DMS153 treated with DMSO at 0.1 percent for 48 hours (cell line): ENCODE results near the gene C1orf232.

Source experiments
- DNase-seq: peaks from one replicate; lab custom pipeline; 2025; ENCODE audit not compliant: unreplicated experiment; lab: John Stamatoyannopoulos, UW

C1orf232 gene

DNA sequence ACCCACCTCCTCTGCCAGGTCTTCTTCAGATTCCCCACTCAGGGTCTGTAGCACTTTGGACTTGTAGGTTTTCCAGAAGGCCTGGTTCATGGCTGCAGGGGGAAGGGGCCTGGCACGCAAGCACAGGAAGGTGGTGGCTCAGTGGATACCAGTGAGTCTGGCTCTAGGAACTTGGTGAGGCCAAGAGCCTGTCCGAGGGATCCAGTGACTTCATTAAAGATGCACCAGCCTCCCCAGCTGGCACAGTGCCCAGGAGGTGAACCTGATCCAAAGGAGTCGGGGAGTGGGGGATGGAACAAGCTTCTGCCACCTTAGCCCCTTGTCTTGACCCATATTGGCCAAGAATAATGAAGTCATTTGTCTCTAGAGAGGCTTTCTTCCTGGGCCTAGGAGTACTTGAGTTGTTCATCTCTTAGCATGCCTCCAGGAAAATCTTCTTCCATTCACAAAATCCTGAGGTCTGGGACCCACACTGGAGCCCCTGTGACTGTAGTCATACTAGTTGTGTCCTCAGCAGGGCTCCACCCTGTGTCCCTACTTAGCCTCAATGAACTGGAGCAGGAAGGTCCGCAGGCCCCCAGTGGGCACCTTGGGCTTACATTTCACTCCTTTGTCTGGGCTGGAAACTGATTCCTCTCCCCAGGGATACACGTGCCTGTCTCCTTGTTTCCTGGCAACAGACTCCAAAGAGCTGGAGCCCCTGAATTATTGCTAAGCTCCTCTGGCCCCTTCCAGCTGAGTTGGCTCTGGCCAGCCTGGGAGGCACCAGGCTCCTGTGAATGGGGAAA is at the start of gene C1orf232:
C1orf232 (minus strand) TSS at position 554 of the 788 bp plus-strand sequence; CDS start at position 90, 464 bp downstream.
- peak; percentile 60 for DNase-seq

DNA sequence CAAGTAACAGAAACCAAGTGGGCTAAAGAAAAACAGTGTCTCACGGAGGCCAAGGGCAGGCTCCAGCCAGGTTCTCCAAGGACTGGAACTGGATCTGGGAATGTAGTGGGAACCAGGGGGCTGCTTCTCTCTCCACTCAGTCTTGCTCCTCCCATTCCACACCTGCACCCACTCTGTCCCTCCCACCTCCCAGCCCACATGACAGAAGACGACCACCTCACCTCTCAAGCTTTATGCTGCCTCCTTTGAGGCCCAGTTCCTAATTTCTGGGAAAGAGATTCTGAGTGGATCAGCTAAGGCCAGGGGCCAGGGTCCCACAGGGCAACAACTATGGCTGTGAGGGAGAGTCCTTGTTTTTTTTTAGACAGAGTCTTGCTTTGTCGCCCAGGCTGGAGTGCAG is 46.5 kb upstream of the C1orf232 start:
- DNase-seq, result no peak

DNA sequence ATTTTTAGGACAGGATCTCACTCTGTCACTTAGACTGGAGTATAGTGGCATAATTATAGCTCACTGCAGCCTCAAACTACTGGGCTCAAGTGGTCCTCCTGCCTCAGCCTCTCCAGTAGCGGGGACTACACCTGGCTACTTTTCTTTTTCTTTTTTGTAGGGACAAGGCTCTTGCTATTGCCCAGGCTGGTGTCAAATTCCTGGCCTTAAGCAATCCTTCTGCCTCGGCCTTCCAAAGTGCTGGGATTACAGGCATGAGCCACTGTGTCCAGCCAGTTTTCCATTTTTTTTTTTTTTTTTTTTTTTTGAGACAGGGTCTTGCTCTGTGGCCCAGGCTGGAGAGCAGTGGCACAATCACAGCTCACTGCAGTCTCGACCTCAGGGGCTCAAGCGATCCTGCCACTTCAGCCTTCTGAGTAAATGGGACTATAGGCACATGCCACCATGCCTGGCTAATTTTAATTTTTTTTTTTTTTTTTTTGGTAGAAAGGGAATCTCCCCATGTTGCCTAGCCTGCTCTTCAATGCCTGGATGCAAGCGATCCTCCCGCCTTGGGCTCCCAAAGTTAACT is 44.7 kb upstream of the C1orf232 start:
- DNase-seq, result no peak

DNA sequence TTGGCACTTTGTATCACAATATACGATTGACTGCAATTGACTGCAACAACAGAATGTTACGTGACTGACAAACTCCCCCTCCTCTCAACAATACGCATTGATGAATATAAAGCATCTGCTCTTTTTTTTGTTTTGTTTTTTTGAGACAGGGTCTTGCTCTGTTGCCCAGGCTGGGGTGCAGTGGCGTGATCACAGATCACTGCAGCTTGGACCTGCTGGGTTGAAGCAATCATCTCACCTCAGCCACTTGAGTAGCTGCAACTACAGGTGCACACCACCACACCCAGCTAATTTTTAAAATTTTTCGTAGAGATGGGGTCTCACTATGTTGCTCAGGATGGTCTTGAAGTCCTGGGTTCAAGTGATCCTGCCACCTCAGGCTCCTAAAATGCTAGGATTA is 44.0 kb upstream of the C1orf232 start:
- DNase-seq, result no peak

DNA sequence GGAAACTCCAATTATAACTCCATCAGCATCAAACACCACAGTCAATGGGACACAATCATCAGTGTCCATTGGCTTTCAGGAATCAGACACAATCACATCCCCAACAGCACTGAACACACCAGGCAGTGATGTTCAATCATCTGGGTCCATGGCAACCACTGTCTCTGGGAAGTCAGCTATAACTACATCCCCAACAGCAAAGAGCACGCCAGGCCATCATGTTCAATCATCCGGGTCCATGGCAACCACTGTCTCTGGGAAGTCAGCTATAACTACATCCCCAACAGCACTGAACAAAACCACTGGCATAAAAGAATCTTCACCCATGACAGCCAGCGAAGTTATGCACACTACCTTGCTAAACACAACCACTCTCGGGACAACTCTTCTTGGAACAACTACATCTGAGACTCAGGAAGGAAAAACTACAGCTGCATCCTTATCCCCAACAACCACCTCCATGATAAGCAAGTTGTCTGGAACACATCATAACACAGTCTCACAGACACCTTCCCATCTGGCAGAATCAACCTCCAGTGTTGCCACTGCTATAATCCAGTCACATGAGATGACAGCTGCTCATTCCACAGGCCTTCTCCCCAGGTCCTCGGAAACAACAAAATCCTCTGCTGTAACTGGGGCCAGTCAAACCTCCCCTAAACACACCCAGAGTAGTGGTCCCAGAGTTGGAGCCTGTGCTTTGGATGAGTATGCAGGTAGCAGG is 41.5 kb upstream of the C1orf232 start:
- no peak for DNase-seq

DNA sequence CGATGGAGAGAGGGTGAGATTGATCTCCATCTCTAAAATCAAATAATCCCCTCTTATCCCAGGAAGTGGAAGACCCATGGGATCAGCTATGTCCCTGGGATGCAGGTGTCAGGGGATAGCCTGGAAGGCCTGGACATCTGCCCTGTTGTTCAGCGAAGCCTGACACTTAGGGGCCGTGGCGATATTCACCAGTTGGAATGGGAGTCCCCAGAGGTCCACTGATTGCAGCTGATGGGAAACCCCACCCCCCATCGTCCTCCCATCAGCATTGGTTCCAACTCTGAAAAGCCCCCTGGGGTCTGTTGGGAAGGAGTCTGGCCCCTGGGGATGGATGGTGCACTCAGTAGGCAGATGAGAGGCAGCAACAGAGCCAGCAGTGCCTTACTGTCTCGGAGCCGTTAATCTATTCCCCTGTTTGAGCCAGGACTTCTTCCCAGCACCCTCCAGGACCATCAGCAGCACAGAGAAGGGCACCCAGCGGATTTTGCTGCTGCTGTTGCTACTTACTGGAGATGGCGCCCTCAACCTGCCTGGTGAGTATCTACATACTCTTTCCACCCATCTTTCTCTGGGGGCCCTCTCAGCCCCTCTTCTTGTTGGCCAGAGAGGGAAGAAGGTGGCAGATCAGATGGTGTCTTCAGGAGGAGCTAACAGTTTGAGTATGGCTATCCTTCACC is 35.0 kb upstream of the C1orf232 start:
- no peak for DNase-seq

DNA sequence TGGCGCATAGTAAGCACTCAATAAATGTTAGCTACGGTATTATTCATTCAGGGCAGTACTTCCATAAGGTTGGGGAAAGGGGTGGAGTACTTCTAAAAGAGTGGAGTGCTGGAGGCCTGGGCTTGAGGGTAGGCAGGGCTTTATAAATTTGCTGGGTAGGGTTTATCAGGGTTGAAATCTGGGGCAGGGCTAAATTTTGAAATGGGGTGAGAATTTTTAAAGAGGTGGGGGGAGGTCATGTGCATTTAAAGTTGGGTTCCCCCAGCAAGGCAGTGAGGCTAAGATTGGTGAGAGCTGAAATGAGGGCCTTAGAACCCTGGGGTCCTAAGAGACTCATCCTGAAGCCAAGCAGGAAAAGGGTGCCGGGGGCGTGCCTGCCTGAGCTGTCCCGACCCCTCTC is 31.6 kb upstream of the C1orf232 start:
- no peak for DNase-seq

DNA sequence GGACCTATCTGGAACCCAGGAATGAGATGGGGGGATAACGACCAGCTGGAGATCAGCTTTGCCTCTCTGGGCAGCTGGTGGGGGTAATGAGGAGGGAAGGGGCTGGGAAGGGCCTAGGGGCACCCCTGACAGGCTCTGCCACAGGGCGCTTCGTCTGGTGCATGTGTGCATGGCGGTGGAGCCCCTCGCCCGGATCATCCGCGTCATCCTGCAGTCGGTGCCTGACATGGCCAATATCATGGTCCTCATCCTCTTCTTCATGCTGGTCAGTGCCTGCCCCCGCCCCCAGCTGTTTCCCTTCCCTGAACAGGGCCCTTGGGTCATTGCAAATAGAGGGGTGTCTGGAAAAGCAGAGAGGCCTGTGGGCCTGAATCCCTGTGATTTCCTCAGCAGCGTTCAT is 29.1 kb upstream of the C1orf232 start:
- no peak for DNase-seq

DNA sequence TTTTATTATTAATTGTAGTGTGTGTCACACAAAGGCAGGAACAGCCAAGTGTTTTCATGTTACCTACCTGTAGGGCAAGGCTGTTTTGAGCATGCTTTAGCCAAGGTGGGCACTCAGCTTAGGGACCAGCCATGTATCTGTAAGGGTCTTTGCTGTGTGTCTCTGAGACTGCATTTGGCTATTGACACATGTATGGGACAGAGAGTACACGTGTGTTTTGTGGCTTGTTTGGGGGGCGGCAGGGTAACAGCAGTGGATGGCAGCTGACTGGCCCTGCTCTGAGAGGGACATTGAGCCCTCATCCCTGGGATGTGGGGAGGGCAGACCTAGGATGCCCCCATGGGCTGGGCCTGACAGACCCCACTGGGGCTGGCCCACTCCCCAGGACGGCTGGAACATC is 28.5 kb upstream of the C1orf232 start:
- no peak for DNase-seq

DNA sequence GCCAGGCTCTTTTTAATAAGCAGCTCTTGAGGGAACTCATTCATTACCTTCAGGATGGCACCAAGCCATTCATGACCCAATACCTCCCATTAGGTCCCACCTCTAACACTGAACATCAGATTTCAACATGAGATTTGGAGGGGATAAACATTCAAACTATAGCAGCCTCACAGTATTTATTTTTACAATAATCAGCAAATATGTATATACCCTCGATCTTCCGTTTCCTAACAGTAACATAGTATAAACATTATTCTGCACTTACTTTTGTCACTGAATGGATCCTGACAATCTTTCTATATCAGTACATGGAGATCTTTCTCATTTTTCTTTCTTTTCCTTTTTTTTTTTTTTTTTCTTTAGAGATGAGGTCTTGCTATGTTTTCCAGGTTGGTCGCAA is 27.0 kb upstream of the C1orf232 start:
- no peak for DNase-seq

DNA sequence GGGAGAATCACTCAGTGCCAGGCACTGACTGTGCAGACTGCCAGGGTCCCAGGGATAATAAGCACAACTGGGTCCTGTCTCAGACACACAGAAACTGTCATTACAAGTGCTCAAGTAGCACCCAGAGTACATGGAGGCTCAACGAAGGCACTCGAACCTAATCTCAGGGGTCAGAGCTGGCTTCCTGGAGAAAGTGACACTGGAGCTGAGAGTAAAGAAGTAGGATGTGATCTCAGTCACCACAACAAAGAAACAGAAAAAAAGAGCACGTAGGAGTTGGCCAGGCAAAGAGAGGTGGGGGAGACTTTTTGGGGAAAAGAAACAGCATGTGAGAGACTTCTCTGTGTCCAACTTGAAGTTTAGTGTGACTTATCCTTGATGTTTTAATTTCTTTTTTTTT is 23.0 kb upstream of the C1orf232 start:
- DNase-seq, result no peak

DNA sequence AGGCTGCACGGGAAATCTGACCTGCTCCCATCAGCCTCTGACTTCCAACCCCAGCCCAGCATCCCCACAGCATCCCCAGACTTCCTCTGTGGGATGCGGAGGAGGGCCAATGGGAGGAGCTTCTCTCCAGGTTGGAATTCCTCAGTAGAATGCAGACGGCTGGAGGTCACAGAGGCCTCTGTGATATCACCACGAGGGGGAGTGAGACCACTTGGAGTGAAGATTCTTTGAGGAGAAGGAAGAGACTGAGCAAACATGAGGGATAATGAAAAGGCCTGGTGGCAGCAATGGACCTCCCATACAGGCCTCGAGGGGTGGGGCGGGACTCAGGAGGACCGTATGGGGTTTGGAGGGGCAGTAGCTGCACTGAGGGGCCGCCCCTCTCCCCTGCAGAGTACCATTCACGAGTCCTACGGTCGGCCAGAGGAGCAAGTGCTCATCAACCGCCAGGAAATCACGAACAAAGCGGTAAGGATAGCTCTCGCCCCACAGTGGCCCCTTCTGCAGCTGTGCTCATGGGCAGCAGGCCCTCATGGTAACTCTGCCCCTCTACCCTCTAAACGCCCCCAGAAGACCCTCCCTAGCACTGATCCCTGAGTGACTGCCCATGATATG is 21.7 kb upstream of the C1orf232 start, which contains the start of gene CATSPER4:
CATSPER4 (plus strand) TSS at position 230 of the 615 bp plus-strand sequence; CDS start at position 256, 26 bp downstream.
- no peak for DNase-seq

DNA sequence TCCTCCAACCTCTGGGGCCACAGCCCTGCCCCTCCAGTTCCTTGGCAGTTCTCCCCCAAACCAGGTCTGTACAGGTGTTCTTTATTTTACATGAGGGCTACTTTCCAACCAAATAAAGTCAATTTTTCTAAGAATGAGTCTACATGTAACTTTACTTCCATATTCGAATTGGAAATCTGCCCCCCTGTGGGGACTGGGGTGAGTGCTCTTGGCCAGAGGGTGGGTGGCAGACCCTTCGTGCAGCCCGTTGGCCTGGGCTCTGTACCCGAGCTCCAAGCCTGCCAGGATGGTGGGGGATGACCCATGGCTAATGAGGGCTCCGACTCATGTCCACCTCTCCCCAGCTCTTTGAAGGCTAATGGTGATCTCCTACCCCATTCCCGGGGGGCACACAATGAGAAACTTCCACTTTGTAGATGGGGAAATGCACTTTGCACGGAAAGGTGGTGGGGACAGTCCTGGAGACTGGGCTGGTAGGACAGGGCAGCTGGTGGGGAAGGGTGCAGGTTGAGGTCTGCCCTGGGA is 21.1 kb upstream of the C1orf232 start:
- DNase-seq, result no peak

DNA sequence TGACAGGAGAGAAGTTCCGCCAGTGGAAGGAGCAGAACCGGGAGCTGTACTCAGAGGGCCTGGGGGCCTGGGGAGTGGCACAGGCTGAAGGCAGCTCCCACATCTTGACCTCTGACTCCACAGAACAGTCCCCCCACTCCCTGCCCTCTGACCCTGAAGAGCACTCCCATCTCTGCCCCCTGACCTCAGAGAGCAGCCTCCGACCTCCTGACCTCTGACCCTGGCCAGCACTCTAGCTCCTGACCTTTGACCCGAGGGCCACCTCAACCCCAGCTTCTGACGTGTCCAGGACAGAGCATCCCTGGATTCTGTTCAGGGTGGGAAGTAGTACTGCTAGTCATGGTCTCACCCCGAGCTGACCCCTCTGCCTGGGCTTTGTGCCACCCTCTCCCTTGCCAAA is 20.6 kb upstream of the C1orf232 start:
- no peak for DNase-seq

DNA sequence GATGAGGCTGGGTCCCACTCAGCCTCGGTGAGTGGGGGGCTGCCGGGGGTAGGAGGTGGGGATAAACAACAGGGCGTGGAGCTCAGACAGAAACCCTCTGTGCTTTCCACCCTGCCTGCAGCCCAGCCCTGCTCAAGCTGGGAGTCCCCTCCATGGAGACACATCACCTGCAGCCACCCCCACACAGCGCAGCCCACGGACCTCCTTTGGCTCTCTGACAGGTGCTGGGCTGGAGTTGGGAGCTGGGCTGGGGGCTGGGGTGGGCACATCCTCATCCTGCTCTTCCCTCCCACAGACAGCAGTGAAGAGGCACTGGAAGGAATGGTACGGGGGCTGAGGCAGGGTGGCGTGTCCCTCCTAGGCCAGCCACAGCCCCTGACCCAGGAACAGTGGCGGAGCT is 19.7 kb upstream of the C1orf232 start:
- no peak for DNase-seq

DNA sequence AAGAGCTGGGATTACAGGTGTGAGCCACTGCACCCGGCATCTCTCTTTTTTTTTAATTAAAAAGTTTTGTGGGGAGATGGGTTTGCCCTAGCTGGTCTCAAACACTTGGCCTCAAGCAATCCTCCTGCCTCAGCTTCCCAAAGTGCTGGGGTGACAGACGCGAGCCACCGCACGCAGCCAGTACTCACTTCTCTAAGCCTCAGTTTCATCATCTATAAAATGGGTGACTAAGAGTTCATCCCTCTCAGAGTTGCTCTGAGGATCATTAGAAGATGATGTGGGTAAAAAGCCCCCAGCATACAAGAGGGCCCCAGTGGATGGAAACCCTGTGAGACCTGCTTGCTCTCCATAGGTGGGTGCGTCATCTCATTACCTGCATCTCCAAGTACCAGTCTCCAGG is 19.1 kb upstream of the C1orf232 start:
- no peak for DNase-seq

DNA sequence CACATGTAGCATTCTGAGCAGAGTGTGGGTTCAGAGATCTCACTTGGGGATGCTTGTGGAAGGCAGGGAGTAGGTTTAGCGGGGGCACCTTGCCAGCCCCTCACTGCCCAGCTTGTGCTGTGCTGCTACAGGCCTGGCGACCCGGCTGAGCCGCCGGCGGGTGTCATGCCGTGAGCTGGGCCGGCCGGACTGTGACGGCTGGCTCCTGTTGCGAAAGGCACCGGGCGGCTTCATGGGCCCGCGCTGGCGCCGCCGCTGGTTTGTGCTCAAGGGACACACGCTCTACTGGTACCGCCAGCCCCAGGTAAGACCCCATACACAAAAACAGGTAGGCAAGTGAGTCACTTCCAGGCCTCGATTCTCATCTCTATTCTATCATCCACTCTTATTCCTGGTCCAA is 16.1 kb upstream of the C1orf232 start:
- no peak for DNase-seq

DNA sequence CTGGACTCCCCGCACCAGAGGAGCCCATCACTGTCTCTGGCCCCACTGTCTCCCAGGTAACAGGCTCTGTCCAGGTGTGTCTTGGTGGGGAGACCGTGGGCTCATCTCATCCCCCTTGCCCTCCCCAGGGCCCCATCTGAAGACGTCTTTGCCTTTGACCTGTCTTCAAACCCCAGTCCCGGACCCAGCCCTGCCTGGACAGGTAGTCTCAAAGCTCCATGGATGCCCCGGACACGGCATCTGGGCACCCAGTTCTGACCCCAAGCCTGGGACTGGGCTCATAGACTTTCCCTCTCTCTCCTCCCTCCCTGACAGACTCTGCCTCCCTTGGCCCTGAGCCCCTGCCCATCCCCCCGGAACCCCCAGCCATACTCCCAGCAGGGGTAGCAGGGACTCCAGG is 15.3 kb upstream of the C1orf232 start:
- DNase-seq, result no peak

DNA sequence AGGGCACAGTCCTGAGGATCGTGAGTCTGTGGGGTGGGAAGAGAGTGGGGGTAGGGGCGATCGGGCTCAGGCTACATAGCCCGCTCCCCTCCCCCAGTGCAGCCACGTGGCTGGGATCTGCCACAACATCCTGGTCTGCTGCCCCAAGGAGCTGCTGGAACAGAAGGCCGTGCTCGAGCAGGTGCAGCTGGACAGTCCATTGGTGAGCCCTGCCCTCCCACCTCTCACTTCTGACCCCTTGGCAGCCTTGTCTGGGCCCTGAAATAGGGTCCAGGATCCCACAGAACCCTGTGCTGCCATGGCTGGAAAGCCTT is 13.6 kb upstream of the C1orf232 start:
- no peak for DNase-seq

DNA sequence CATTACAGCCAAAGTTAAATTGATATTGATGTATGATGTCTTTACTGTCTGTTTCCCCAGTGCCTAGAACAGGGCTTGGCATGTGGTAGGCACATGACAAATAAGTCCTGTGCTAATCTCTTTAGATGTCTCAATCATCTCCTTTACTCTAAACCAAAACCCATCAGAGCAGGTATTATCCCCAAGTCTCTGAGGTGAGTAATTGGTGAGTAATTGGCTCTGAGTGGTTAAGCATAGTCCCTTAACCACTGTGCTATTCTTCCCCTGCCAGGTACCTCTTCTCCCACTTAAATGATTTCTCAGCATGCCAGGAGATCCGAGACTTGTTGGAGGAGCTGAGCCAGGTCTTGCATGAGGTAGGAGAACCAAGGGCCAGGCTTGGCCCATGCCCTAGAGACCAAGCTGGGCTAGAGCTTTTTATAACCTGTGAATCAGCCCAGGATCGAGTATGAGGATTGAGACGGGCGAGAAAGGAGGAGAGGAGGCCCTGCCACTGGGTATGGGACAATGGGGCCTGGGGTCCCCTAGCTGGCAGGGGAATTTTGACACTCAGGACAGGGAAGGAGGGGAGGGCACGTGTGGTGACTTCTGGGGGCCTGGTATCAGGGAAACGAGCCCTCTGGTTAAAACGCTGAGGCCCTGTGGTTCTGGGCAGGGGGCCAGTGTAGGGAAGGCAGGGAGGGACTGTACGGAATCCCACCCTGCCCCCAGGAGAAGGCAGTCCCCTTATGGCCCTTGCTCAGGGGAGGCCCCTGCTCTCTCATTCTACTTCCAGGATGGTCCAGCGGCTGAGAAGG is 13.0 kb upstream of the C1orf232 start:
- no peak for DNase-seq
